WTC11 (cell line): ENCODE results near the gene CT47C1. TPM values are rescaled to one million over a fixed set of nuclear protein-coding genes. Genes with fewer than 3 reads are reported as not detected.

Experiments used
- ATAC-seq: fragments of 200-7000 bp; cut with Tn5 transposase; 2 replicates; pipeline ENCODE4 v1.10.0; 2021; ENCODE audit warnings: mild to moderate bottlenecking, moderate library complexity
- CTCF ChIA-PET: fragments of 300-600 bp; sonication (Branson Sonifier 250); formaldehyde crosslinking; loops from one replicate; lab custom pipeline; 2021; ENCODE audit warnings: antibody characterized with exemption; lab: Charles Lee
- POLR2A ChIA-PET: fragments of 350-600 bp; sonication (Branson Sonifier 250); formaldehyde crosslinking; loops from one replicate; lab custom pipeline; 2021; ENCODE audit warnings: antibody characterized with exemption; lab: Charles Lee
- DNase-seq: peaks from one replicate; pipeline ENCODE4 v3.0.0; 2021; ENCODE audit warnings: low spot score
- H3K27ac Mint-ChIP-seq: 2 replicates; pipeline ENCODE4 v1.8.0; 2021; ENCODE audit warnings: mixed read lengths
- H3K27me3 Mint-ChIP-seq: 2 replicates; pipeline ENCODE4 v1.8.0; 2021; ENCODE audit warnings: low read depth, mild to moderate bottlenecking, moderate library complexity, mixed read lengths
- H3K36me3 Mint-ChIP-seq: 2 replicates; pipeline ENCODE4 v1.8.0; 2021; ENCODE audit warnings: mixed read lengths
- H3K4me1 Mint-ChIP-seq: 2 replicates; pipeline ENCODE4 v1.8.0; 2022; ENCODE audit warnings: mixed read lengths
- H3K4me3 Mint-ChIP-seq: 2 replicates; pipeline ENCODE4 v1.8.0; 2021; ENCODE audit warnings: mild to moderate bottlenecking, moderate library complexity, mixed read lengths
- H3K9me3 Mint-ChIP-seq: 2 replicates; pipeline ENCODE4 v1.8.0; 2021; ENCODE audit warnings: mixed read lengths
- NFE2L1 ChIP-seq: sonication (generic); formaldehyde crosslinking; IDR thresholded peaks from 2 replicates; pipeline ENCODE4 v1.8.1; 2023; ENCODE audit warnings: missing genetic modification reagents
- OVOL2 ChIP-seq: fragments of 250-450 bp; sonication (Bioruptor Pico); IDR thresholded peaks from 2 replicates; pipeline ENCODE4 v1.9.0; 2021; ENCODE audit warnings: mild to moderate bottlenecking, borderline replicate concordance
- SOX15 ChIP-seq: fragments of 250-450 bp; sonication (Bioruptor Pico); IDR thresholded peaks from 2 replicates; pipeline ENCODE4 v1.9.0; 2021; ENCODE audit warnings: mild to moderate bottlenecking
- SP1 ChIP-seq: sonication (generic); formaldehyde crosslinking; conservative IDR thresholded peaks from 2 replicates; pipeline ENCODE4 v1.8.1; 2022; ENCODE audit warnings: missing genetic modification reagents
- TCF7 ChIP-seq: sonication (generic); formaldehyde crosslinking; IDR thresholded peaks from 2 replicates; pipeline ENCODE4 v1.8.0; 2022; ENCODE audit warnings: mild to moderate bottlenecking, low read depth, missing genetic modification reagents, moderate library complexity
- ZNF121 ChIP-seq: sonication (generic); formaldehyde crosslinking; IDR thresholded peaks from 2 replicates; pipeline ENCODE4 v1.8.0; 2023; ENCODE audit warnings: missing genetic modification reagents
- total RNA-seq: library from RNA; stranded (reverse); gene quantifications from 3 replicates; pipeline ENCODE4 v1.2.3, GENCODE V29; 2021
- TF ChIP-seq, protein P1 (sequence below): fragments of 250-450 bp; sonication (Bioruptor Pico); IDR thresholded peaks from 2 replicates; pipeline ENCODE4 v1.8.0; 2021; ENCODE audit warnings: mild to moderate bottlenecking
- TF ChIP-seq, protein P2 (sequence below): sonication (generic); formaldehyde crosslinking; IDR thresholded peaks from 2 replicates; pipeline ENCODE4 v1.8.0; 2023; ENCODE audit warnings: missing genetic modification reagents, mild to moderate bottlenecking, borderline replicate concordance
- TF ChIP-seq, protein P3 (sequence below): sonication (generic); formaldehyde crosslinking; IDR thresholded peaks from 2 replicates; pipeline ENCODE4 v1.8.1; 2023; ENCODE audit warnings: mild to moderate bottlenecking, moderate library complexity, missing genetic modification reagents
- TF ChIP-seq, protein P4 (sequence below): sonication (generic); formaldehyde crosslinking; IDR thresholded peaks from 2 replicates; pipeline ENCODE4 v1.8.1; 2022; ENCODE audit warnings: low read depth, missing genetic modification reagents, borderline replicate concordance
- TF ChIP-seq, protein P5 (sequence below): sonication (generic); formaldehyde crosslinking; IDR thresholded peaks from 2 replicates; pipeline ENCODE4 v1.8.1; 2023; ENCODE audit warnings: mild to moderate bottlenecking, missing genetic modification reagents, borderline replicate concordance
- TF ChIP-seq, protein P6 (sequence below): sonication (generic); formaldehyde crosslinking; conservative IDR thresholded peaks from 2 replicates; pipeline ENCODE4 v1.8.1; 2023; ENCODE audit warnings: mild to moderate bottlenecking, low read depth, missing genetic modification reagents, moderate library complexity

The CT47C1 gene
- total RNA-seq, 1 experiment from 2014 or later, result not detected

DNA sequence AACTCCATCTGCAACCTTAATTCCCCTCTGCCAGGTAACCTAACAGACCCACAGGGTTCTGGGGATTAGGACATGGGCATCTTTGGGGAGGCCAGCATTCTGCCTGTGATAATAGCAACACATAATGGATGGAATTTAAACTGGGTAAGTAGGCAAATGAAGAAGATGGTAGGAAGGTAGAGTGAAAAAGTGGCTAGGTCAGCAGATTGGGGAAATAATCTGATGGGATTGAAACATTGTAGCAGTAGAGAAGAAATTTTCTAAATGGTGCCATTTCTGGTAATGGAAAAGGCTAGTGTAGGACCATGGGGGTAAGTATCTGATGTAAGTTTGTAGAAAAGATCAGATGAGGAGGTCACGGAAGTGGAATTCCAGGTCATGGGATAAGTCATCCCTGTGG is 3.0 kb upstream of the CT47C1 start:
- H3K4me1 Mint-ChIP-seq, result no peaks in the 10 kb centered on the region

DNA sequence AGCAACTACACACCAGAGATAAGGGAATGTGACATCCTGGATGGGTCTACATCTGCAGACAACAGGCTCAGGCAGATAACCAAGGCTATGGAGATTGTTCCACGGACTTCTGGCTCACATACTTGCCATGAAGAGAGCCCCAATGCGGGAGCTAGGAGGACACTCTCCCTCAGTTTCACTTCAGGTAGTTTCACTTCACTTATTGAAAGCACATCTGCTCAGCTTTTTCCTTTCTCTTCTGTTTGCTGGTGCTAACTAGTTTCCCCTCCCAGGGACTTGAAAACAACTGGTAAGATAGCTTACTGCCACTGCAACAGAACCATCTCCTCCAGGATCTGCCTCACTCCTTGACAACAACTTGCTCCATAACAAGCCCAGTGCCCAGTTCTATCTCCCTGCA is 1.4 kb upstream of the CT47C1 start:
- Mint-ChIP-seq H3K4me1 (no peaks in the 10 kb centered on the region), H3K27me3 (peaks cover 4% of the 10 kb centered on the region; the same call in 1 of the 2 replicates), H3K36me3 (no peaks in the 10 kb centered on the region), H3K27ac (no peak overlapping the region), H3K9me3 (no peaks in the 10 kb centered on the region), H3K4me3 (no peak overlapping the region)
- POLR2A ChIA-PET, result no interaction called here
- DNase-seq (no peak), ATAC-seq (no peak)
- CTCF ChIA-PET, result no interaction called here
- TF ChIP-seq, protein P1, sequence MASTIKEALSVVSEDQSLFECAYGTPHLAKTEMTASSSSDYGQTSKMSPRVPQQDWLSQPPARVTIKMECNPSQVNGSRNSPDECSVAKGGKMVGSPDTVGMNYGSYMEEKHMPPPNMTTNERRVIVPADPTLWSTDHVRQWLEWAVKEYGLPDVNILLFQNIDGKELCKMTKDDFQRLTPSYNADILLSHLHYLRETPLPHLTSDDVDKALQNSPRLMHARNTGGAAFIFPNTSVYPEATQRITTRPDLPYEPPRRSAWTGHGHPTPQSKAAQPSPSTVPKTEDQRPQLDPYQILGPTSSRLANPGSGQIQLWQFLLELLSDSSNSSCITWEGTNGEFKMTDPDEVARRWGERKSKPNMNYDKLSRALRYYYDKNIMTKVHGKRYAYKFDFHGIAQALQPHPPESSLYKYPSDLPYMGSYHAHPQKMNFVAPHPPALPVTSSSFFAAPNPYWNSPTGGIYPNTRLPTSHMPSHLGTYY (CRISPR knock-in tag), result no peak
- no peak for TF ChIP-seq SOX15 (CRISPR knock-in tag)
- TF ChIP-seq, protein P2, sequence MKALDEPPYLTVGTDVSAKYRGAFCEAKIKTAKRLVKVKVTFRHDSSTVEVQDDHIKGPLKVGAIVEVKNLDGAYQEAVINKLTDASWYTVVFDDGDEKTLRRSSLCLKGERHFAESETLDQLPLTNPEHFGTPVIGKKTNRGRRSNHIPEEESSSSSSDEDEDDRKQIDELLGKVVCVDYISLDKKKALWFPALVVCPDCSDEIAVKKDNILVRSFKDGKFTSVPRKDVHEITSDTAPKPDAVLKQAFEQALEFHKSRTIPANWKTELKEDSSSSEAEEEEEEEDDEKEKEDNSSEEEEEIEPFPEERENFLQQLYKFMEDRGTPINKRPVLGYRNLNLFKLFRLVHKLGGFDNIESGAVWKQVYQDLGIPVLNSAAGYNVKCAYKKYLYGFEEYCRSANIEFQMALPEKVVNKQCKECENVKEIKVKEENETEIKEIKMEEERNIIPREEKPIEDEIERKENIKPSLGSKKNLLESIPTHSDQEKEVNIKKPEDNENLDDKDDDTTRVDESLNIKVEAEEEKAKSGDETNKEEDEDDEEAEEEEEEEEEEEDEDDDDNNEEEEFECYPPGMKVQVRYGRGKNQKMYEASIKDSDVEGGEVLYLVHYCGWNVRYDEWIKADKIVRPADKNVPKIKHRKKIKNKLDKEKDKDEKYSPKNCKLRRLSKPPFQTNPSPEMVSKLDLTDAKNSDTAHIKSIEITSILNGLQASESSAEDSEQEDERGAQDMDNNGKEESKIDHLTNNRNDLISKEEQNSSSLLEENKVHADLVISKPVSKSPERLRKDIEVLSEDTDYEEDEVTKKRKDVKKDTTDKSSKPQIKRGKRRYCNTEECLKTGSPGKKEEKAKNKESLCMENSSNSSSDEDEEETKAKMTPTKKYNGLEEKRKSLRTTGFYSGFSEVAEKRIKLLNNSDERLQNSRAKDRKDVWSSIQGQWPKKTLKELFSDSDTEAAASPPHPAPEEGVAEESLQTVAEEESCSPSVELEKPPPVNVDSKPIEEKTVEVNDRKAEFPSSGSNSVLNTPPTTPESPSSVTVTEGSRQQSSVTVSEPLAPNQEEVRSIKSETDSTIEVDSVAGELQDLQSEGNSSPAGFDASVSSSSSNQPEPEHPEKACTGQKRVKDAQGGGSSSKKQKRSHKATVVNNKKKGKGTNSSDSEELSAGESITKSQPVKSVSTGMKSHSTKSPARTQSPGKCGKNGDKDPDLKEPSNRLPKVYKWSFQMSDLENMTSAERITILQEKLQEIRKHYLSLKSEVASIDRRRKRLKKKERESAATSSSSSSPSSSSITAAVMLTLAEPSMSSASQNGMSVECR (CRISPR knock-in tag), result no peak
- TF ChIP-seq, protein P3, sequence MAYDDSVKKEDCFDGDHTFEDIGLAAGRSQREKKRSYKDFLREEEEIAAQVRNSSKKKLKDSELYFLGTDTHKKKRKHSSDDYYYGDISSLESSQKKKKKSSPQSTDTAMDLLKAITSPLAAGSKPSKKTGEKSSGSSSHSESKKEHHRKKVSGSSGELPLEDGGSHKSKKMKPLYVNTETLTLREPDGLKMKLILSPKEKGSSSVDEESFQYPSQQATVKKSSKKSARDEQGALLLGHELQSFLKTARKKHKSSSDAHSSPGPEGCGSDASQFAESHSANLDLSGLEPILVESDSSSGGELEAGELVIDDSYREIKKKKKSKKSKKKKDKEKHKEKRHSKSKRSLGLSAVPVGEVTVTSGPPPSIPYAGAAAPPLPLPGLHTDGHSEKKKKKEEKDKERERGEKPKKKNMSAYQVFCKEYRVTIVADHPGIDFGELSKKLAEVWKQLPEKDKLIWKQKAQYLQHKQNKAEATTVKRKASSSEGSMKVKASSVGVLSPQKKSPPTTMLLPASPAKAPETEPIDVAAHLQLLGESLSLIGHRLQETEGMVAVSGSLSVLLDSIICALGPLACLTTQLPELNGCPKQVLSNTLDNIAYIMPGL, result no peak
- no peak for TF ChIP-seq SP1 (CRISPR knock-in tag)
- TF ChIP-seq, protein P4, sequence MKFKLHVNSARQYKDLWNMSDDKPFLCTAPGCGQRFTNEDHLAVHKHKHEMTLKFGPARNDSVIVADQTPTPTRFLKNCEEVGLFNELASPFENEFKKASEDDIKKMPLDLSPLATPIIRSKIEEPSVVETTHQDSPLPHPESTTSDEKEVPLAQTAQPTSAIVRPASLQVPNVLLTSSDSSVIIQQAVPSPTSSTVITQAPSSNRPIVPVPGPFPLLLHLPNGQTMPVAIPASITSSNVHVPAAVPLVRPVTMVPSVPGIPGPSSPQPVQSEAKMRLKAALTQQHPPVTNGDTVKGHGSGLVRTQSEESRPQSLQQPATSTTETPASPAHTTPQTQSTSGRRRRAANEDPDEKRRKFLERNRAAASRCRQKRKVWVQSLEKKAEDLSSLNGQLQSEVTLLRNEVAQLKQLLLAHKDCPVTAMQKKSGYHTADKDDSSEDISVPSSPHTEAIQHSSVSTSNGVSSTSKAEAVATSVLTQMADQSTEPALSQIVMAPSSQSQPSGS, result no peak
- no peak for TF ChIP-seq ZNF121

More for the DNA sequence above, 3.0 kb upstream of the CT47C1 start:
- Mint-ChIP-seq H3K27ac (no peak overlapping the region), H3K36me3 (no peaks in the 10 kb centered on the region), H3K4me3 (no peak overlapping the region), H3K27me3 (peaks cover 4% of the 10 kb centered on the region; the same call in 1 of the 2 replicates), H3K9me3 (no peaks in the 10 kb centered on the region)
- ChIA-PET CTCF (no interaction called here), POLR2A (no interaction called here)
- no peak for ATAC-seq
- TF ChIP-seq TCF7 (CRISPR knock-in tag) (no peak), OVOL2 (CRISPR knock-in tag) (no peak), SOX15 (CRISPR knock-in tag) (no peak), NFE2L1 (CRISPR knock-in tag) (no peak)
- TF ChIP-seq, protein P5, sequence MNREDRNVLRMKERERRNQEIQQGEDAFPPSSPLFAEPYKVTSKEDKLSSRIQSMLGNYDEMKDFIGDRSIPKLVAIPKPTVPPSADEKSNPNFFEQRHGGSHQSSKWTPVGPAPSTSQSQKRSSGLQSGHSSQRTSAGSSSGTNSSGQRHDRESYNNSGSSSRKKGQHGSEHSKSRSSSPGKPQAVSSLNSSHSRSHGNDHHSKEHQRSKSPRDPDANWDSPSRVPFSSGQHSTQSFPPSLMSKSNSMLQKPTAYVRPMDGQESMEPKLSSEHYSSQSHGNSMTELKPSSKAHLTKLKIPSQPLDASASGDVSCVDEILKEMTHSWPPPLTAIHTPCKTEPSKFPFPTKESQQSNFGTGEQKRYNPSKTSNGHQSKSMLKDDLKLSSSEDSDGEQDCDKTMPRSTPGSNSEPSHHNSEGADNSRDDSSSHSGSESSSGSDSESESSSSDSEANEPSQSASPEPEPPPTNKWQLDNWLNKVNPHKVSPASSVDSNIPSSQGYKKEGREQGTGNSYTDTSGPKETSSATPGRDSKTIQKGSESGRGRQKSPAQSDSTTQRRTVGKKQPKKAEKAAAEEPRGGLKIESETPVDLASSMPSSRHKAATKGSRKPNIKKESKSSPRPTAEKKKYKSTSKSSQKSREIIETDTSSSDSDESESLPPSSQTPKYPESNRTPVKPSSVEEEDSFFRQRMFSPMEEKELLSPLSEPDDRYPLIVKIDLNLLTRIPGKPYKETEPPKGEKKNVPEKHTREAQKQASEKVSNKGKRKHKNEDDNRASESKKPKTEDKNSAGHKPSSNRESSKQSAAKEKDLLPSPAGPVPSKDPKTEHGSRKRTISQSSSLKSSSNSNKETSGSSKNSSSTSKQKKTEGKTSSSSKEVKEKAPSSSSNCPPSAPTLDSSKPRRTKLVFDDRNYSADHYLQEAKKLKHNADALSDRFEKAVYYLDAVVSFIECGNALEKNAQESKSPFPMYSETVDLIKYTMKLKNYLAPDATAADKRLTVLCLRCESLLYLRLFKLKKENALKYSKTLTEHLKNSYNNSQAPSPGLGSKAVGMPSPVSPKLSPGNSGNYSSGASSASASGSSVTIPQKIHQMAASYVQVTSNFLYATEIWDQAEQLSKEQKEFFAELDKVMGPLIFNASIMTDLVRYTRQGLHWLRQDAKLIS (CRISPR knock-in tag), result no peak
- TF ChIP-seq, protein P6, sequence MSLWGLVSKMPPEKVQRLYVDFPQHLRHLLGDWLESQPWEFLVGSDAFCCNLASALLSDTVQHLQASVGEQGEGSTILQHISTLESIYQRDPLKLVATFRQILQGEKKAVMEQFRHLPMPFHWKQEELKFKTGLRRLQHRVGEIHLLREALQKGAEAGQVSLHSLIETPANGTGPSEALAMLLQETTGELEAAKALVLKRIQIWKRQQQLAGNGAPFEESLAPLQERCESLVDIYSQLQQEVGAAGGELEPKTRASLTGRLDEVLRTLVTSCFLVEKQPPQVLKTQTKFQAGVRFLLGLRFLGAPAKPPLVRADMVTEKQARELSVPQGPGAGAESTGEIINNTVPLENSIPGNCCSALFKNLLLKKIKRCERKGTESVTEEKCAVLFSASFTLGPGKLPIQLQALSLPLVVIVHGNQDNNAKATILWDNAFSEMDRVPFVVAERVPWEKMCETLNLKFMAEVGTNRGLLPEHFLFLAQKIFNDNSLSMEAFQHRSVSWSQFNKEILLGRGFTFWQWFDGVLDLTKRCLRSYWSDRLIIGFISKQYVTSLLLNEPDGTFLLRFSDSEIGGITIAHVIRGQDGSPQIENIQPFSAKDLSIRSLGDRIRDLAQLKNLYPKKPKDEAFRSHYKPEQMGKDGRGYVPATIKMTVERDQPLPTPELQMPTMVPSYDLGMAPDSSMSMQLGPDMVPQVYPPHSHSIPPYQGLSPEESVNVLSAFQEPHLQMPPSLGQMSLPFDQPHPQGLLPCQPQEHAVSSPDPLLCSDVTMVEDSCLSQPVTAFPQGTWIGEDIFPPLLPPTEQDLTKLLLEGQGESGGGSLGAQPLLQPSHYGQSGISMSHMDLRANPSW (CRISPR knock-in tag), result no peak
- no peak for DNase-seq
